Measurements from ENCODE around the gene MANBA.
"Not testable (repeated sequence)": the region's sequence is repeated elsewhere in the genome, so short reads cannot be mapped to it uniquely, and the experiment has no call there.

MANBA gene

DNA sequence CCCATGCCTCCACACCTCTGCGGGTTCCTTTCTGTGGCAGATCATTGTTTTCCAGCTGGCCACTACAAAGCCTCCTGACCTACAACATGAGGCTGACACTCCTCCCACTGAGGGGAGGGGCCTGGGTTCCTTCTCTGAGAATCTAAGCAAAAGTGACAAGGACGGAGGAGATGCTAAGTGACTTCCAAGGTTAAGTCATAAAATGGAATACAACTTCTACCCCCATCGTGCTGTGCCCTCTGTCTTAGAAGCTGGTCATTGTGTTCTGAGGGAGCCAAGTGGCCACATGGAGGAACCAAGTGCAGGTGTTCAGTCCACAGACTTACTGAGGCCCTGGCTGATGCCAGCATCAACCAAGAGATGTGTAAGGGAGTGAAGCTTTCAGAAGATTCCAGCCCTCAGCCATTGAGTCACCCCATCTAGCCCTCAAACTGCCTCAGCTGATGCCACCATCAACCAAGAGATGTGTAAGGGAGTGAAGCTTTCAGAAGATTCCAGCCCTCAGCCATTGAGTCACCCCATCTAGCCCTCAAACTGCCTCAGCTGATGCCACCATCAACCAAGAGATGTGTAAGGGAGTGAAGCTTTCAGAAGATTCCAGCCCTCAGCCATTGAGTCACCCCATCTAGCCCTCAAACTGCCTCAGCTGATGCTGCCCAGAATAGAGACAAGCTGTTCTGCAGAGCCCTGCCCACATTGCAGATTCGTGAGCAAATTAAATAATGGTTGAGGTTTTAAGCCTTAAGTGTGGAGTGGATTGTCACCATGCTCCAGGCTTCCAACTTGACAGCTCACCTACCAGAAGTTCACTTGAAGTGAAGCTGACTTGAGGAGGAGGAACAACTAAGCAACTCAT lies 140.8 kb downstream of the MANBA start:
- not testable (repeated sequence) for H3K9ac ChIP-seq (ENCODE audit: low read length); H3K27ac ChIP-seq (ENCODE audit: low read depth, low read length); H3K4me3 ChIP-seq (ENCODE audit: low read depth, low read length); H3K36me3 ChIP-seq (ENCODE audit: control insufficient read depth, insufficient read depth, low read length); H3K9me3 ChIP-seq (ENCODE audit: control insufficient read depth, insufficient read depth, low read depth, low read length); H3K27me3 ChIP-seq (ENCODE audit: control insufficient read depth, insufficient read depth, low read length)
- peaks cover 25% of the 10 kb centered on the region for H3K4me1 ChIP-seq (ENCODE audit: control insufficient read depth, insufficient read depth, low read length)

DNA sequence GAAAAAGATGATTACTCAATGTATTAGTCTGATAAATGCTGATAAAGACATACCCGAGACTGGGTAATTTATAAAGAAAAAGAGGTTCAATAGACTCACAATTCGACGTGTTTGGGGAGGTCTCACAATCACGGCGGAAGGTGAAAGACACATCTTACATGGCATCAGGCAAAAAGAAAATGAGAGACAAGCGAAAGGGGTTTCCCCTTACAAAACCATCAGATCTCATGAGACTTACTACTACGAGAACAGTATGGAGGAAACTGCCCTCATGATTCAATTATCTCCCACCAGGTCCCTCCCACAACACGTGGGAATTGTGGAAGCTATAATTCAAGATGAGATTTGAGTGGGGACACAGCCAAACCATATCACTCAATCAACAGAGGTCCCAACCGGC lies 141.7 kb downstream of the MANBA start:
- H3K27me3 ChIP-seq (ENCODE audit: control insufficient read depth, insufficient read depth, low read length); H3K9me3 ChIP-seq (ENCODE audit: control insufficient read depth, insufficient read depth, low read depth, low read length); H3K4me3 ChIP-seq (ENCODE audit: low read depth, low read length); H3K27ac ChIP-seq (ENCODE audit: low read depth, low read length); H3K36me3 ChIP-seq (ENCODE audit: control insufficient read depth, insufficient read depth, low read length); H3K9ac ChIP-seq (ENCODE audit: low read length): not testable (repeated sequence)
- peaks cover 33% of the 10 kb centered on the region for H3K4me1 ChIP-seq (ENCODE audit: control insufficient read depth, insufficient read depth, low read length)

DNA sequence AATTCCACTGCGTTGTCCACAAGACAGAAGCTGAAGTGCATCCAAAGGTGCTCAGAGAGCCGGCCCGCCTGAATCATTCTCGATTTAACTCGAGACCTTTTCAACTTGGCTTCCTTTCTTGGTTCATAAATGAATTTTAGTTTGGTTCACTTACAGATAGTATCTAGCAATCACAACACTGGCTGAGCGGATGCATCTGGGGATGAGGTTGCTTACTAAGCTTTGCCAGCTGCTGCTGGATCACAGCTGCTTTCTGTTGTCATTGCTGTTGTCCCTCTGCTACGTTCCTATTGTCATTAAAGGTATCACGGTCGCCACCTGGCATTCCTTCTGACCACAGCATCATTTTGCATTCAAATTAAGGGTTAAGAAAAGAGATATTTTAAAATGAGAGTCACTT lies 144.1 kb downstream of the MANBA start:
- H3K27ac ChIP-seq (ENCODE audit: low read depth, low read length): no peak overlapping the region
- no peak overlapping the region for H3K4me3 ChIP-seq (ENCODE audit: low read depth, low read length)
- H3K4me1 ChIP-seq (ENCODE audit: control insufficient read depth, insufficient read depth, low read length): peaks cover 33% of the 10 kb centered on the region
- no peak overlapping the region for H3K9ac ChIP-seq (ENCODE audit: low read length)
- H3K9me3 ChIP-seq (ENCODE audit: control insufficient read depth, insufficient read depth, low read depth, low read length): no peaks in the 10 kb centered on the region
- peaks cover 9% of the 10 kb centered on the region; the same call in 1 of the 2 replicates for H3K36me3 ChIP-seq (ENCODE audit: control insufficient read depth, insufficient read depth, low read length)
- H3K27me3 ChIP-seq (ENCODE audit: control insufficient read depth, insufficient read depth, low read length): no peaks in the 10 kb centered on the region

DNA sequence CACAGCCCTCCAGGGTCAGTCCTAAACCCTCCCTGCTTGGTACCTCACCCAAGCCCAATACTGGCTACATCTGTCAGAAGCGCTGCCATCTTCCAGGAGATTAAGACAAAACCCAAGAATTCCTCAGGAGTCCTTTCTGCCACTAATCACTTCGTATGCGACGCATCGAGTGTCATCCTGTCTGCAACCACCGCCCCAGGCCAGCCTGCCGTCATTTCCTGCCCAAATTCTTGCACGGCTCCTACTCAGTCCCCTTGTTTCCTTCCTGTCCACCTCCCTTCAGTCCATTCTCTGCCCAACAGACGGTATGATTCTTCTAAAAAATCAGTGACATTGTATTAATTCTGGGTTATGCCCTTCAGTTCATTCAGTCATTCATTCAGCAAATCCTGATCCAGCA lies 146.0 kb downstream of the MANBA start:
- H3K9ac ChIP-seq (ENCODE audit: low read length): no peak overlapping the region
- no peak overlapping the region for H3K27ac ChIP-seq (ENCODE audit: low read depth, low read length)
- H3K4me3 ChIP-seq (ENCODE audit: low read depth, low read length): no peak overlapping the region
- H3K9me3 ChIP-seq (ENCODE audit: control insufficient read depth, insufficient read depth, low read depth, low read length): no peaks in the 10 kb centered on the region
- no peaks in the 10 kb centered on the region for H3K27me3 ChIP-seq (ENCODE audit: control insufficient read depth, insufficient read depth, low read length)
- H3K36me3 ChIP-seq (ENCODE audit: control insufficient read depth, insufficient read depth, low read length): peaks cover 18% of the 10 kb centered on the region; the same call in 1 of the 2 replicates
- peaks cover 28% of the 10 kb centered on the region for H3K4me1 ChIP-seq (ENCODE audit: control insufficient read depth, insufficient read depth, low read length)

DNA sequence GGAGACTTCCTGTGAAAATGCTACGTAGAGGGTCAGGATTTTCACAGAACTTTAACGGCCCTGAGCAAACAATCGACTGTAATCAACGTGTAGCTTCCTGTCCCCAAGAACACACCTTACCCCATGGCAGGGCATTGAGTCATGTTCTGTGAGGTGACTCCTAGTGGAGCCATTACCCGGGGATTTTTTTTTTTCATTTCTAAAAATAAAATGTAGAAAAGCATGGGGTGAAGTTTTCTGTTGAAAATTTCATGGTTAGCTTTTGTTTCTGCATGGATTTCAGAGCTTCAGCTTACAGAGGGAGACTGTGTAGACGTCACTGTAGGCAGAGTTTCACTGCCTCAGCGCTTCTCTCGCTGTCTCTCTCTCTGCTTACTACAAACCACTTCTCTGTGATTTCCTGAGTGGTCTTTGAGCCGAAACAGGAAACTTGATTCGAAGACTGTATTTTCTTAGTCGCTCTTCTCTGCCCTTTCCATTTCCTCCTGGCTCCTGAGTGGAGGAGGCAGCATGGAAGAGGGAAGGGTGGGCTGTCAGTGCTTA lies 147.9 kb downstream of the MANBA start:
- peaks cover 18% of the 10 kb centered on the region; the same call in 1 of the 2 replicates for H3K36me3 ChIP-seq (ENCODE audit: control insufficient read depth, insufficient read depth, low read length)
- H3K27ac ChIP-seq (ENCODE audit: low read depth, low read length): no peak overlapping the region

DNA sequence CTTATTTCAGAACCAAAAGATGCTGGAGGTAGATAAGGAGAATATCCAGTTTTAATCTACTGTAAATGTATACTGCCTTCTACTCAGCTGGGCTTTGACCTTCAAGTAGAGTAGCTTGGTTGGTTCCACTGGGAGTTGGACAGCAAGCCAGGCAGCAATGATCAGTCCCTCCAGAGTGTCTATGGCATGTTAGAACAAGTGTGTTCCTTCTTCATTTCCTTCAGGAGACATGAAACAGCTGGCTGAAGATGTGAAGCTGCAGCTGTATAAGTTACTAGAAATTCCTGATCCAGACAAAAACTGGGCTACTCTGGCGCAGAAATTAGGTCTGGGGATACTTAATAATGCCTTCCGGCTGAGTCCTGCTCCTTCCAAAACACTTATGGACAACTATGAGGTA lies 148.6 kb downstream of the MANBA start:
- Histone ChIP-seq H3K27ac (ENCODE audit: low read depth, low read length) (no peak overlapping the region), H3K4me3 (ENCODE audit: low read depth, low read length) (no peak overlapping the region), H3K36me3 (ENCODE audit: control insufficient read depth, insufficient read depth, low read length) (peaks cover 18% of the 10 kb centered on the region; the same call in 1 of the 2 replicates)

More for the DNA sequence above, 147.9 kb downstream of the MANBA start:
- H3K27me3 ChIP-seq (ENCODE audit: control insufficient read depth, insufficient read depth, low read length): no peaks in the 10 kb centered on the region
- peaks cover 28% of the 10 kb centered on the region for H3K4me1 ChIP-seq (ENCODE audit: control insufficient read depth, insufficient read depth, low read length)
- no peak overlapping the region for H3K4me3 ChIP-seq (ENCODE audit: low read depth, low read length)
- H3K9me3 ChIP-seq (ENCODE audit: control insufficient read depth, insufficient read depth, low read depth, low read length): no peaks in the 10 kb centered on the region
- H3K9ac ChIP-seq (ENCODE audit: low read length): no peak overlapping the region

DNA sequence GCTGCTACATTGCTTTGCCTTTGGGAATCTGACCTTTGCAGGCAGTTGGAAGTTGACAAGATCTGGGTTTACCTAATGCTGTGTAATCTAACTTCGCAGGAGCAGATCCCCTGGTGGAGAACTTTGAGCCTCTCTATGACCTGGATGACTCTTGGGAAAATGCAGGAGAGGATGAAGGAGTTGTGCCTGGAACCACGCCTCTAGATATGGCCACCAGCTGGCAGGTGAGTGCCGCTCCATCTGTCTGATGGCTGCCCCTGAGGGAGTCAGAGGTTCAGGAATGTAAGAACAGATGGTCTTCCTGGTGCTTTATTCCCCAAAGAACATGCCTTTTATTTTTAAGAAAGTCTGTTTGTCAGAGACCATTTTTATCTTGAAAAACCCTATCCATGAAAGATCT lies 150.3 kb downstream of the MANBA start:
- no peak overlapping the region for H3K27ac ChIP-seq (ENCODE audit: low read depth, low read length)
- peaks cover 18% of the 10 kb centered on the region; the same call in 1 of the 2 replicates for H3K36me3 ChIP-seq (ENCODE audit: control insufficient read depth, insufficient read depth, low read length)

More for the DNA sequence above, 148.6 kb downstream of the MANBA start:
- Histone ChIP-seq H3K27me3 (ENCODE audit: control insufficient read depth, insufficient read depth, low read length) (no peaks in the 10 kb centered on the region), H3K4me1 (ENCODE audit: control insufficient read depth, insufficient read depth, low read length) (peaks cover 26% of the 10 kb centered on the region), H3K9me3 (ENCODE audit: control insufficient read depth, insufficient read depth, low read depth, low read length) (no peaks in the 10 kb centered on the region), H3K9ac (ENCODE audit: low read length) (no peak overlapping the region)

DNA sequence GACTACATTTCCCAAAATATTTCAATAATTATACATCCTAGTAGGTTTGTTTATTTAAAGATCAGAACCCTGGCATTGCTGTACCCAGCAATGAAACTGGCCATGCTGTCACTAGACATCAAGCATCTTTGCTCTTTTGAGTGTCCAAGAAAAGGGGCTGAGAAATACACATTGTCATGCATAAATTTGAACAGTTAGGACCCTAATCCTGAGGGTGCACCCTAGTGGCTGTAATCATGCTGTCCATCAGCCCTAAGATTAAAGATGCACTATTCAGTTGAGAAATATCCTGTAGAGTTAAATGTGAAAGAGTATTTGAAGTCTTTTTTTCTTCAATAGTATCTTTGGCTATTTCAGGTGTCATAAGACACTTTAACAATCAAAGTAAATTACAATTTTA lies 150.8 kb downstream of the MANBA start:
- Histone ChIP-seq H3K27me3 (ENCODE audit: control insufficient read depth, insufficient read depth, low read length) (no peaks in the 10 kb centered on the region), H3K9ac (ENCODE audit: low read length) (no peak overlapping the region), H3K27ac (ENCODE audit: low read depth, low read length) (no peak overlapping the region), H3K4me1 (ENCODE audit: control insufficient read depth, insufficient read depth, low read length) (peaks cover 8% of the 10 kb centered on the region), H3K36me3 (ENCODE audit: control insufficient read depth, insufficient read depth, low read length) (peaks cover 18% of the 10 kb centered on the region; the same call in 1 of the 2 replicates), H3K4me3 (ENCODE audit: low read depth, low read length) (no peak overlapping the region), H3K9me3 (ENCODE audit: control insufficient read depth, insufficient read depth, low read depth, low read length) (no peaks in the 10 kb centered on the region)

More for the DNA sequence above, 150.3 kb downstream of the MANBA start:
- no peak overlapping the region for H3K4me3 ChIP-seq (ENCODE audit: low read depth, low read length)
- H3K4me1 ChIP-seq (ENCODE audit: control insufficient read depth, insufficient read depth, low read length): peaks cover 11% of the 10 kb centered on the region
- no peaks in the 10 kb centered on the region for H3K27me3 ChIP-seq (ENCODE audit: control insufficient read depth, insufficient read depth, low read length)
- no peak overlapping the region for H3K9ac ChIP-seq (ENCODE audit: low read length)
- H3K9me3 ChIP-seq (ENCODE audit: control insufficient read depth, insufficient read depth, low read depth, low read length): no peaks in the 10 kb centered on the region

DNA sequence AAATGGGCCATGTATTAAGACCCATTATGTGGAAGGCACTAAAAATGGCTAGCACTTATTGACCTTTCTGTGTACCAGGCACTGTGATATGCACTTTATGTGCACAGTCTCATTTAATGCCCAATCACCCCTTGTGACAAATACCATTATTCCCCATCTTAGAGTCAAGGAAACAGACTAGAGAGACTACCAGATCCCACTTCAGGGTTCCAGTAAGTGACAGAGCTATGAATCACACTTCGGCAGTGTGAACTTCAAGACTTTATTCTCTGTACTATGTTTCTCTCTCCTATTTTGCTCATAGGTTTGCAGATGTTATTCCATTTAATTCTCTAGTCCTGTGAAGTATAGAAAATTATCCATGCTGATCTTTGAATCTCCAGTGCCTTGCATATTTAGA lies 152.6 kb downstream of the MANBA start:
- Histone ChIP-seq H3K27me3 (ENCODE audit: control insufficient read depth, insufficient read depth, low read length) (no peaks in the 10 kb centered on the region), H3K9me3 (ENCODE audit: control insufficient read depth, insufficient read depth, low read depth, low read length) (no peaks in the 10 kb centered on the region), H3K27ac (ENCODE audit: low read depth, low read length) (no peak overlapping the region), H3K4me3 (ENCODE audit: low read depth, low read length) (no peak overlapping the region), H3K36me3 (ENCODE audit: control insufficient read depth, insufficient read depth, low read length) (peaks cover 18% of the 10 kb centered on the region; the same call in 1 of the 2 replicates), H3K4me1 (ENCODE audit: control insufficient read depth, insufficient read depth, low read length) (no peaks in the 10 kb centered on the region; the same call in 1 of the 2 replicates), H3K9ac (ENCODE audit: low read length) (no peak overlapping the region)

DNA sequence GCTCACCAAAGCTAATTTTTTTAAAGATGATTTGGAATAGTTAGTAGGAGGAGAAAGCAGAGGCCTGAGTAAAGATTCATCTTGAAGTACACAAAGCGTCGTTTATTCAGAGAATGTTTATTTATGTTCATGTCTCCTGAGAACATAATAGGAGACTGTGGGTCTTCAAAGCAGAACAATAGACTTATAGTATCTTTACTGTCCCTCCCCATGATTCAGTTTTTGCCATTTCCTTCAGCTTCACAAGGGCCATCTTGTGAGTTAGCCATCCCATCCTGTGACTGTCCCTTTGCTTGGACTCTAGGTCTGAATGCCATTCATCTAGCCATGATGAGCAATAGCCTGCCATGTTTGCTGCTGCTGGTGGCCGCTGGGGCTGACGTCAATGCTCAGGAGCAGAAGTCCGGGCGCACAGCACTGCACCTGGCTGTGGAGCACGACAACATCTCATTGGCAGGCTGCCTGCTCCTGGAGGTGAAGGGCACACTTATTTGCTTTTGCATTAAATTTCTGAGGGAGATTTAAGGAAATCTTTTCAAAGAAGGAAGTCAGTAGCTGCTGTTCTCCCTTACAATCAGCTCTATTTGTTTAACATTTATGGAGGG lies 153.8 kb downstream of the MANBA start:
- Histone ChIP-seq H3K4me1 (ENCODE audit: control insufficient read depth, insufficient read depth, low read length) (no peaks in the 10 kb centered on the region), H3K9me3 (ENCODE audit: control insufficient read depth, insufficient read depth, low read depth, low read length) (no peaks in the 10 kb centered on the region), H3K4me3 (ENCODE audit: low read depth, low read length) (no peak overlapping the region), H3K27me3 (ENCODE audit: control insufficient read depth, insufficient read depth, low read length) (no peaks in the 10 kb centered on the region), H3K9ac (ENCODE audit: low read length) (no peak overlapping the region), H3K27ac (ENCODE audit: low read depth, low read length) (no peak overlapping the region), H3K36me3 (ENCODE audit: control insufficient read depth, insufficient read depth, low read length) (peaks cover 12% of the 10 kb centered on the region; the same call in 1 of the 2 replicates)

DNA sequence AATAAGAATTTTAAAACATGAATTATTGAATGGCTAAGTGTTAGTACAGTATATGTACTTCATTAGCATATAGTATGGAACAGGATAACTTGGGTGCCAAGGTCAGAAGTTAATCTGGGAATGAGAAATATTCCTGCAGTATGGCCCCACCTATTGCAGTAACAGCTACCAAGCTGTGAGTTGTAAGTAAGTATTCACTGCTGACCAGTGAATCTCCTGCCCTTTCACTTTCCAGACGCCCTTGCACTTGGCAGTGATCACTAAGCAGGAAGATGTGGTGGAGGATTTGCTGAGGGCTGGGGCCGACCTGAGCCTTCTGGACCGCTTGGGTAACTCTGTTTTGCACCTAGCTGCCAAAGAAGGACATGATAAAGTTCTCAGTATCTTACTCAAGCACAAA lies 154.5 kb downstream of the MANBA start:
- H3K4me1 ChIP-seq (ENCODE audit: control insufficient read depth, insufficient read depth, low read length): no peaks in the 10 kb centered on the region
- H3K9me3 ChIP-seq (ENCODE audit: control insufficient read depth, insufficient read depth, low read depth, low read length): no peaks in the 10 kb centered on the region
- H3K36me3 ChIP-seq (ENCODE audit: control insufficient read depth, insufficient read depth, low read length): peaks cover 7% of the 10 kb centered on the region; the same call in 1 of the 2 replicates
- no peak overlapping the region for H3K9ac ChIP-seq (ENCODE audit: low read length)
- no peaks in the 10 kb centered on the region for H3K27me3 ChIP-seq (ENCODE audit: control insufficient read depth, insufficient read depth, low read length)
- H3K27ac ChIP-seq (ENCODE audit: low read depth, low read length): no peak overlapping the region
- H3K4me3 ChIP-seq (ENCODE audit: low read depth, low read length): no peak overlapping the region

Measured in HUES6 (cell line).